ENCODE data around the gene RC3H2. TPM values are rescaled to one million over a fixed set of nuclear protein-coding genes. Genes with fewer than 3 reads are reported as not detected.
A peak's percentile ranks its signal among the peaks of the same experiment; 100 is the strongest.

RC3H2 gene
- total and polyA plus RNA-seq, 2 of the 13 experiments (the other 11 are each of a cell fraction or from before 2014, with no cell fraction given), result 21.0 to 36.4 TPM

- TF ChIP-seq, protein P1, sequence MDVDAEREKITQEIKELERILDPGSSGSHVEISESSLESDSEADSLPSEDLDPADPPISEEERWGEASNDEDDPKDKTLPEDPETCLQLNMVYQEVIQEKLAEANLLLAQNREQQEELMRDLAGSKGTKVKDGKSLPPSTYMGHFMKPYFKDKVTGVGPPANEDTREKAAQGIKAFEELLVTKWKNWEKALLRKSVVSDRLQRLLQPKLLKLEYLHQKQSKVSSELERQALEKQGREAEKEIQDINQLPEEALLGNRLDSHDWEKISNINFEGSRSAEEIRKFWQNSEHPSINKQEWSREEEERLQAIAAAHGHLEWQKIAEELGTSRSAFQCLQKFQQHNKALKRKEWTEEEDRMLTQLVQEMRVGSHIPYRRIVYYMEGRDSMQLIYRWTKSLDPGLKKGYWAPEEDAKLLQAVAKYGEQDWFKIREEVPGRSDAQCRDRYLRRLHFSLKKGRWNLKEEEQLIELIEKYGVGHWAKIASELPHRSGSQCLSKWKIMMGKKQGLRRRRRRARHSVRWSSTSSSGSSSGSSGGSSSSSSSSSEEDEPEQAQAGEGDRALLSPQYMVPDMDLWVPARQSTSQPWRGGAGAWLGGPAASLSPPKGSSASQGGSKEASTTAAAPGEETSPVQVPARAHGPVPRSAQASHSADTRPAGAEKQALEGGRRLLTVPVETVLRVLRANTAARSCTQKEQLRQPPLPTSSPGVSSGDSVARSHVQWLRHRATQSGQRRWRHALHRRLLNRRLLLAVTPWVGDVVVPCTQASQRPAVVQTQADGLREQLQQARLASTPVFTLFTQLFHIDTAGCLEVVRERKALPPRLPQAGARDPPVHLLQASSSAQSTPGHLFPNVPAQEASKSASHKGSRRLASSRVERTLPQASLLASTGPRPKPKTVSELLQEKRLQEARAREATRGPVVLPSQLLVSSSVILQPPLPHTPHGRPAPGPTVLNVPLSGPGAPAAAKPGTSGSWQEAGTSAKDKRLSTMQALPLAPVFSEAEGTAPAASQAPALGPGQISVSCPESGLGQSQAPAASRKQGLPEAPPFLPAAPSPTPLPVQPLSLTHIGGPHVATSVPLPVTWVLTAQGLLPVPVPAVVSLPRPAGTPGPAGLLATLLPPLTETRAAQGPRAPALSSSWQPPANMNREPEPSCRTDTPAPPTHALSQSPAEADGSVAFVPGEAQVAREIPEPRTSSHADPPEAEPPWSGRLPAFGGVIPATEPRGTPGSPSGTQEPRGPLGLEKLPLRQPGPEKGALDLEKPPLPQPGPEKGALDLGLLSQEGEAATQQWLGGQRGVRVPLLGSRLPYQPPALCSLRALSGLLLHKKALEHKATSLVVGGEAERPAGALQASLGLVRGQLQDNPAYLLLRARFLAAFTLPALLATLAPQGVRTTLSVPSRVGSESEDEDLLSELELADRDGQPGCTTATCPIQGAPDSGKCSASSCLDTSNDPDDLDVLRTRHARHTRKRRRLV (CRISPR knock-in tag; IDR thresholded peaks at IDR 0.05), result peak; percentile 79; the same call in 1 of the 2 replicates
- no peak for TF ChIP-seq ZMYM2 (CRISPR knock-in tag; IDR thresholded peaks at IDR 0.05)
- no peak for TF ChIP-seq ZNF354B (CRISPR knock-in tag; IDR thresholded peaks at IDR 0.05)
- TF ChIP-seq, protein P2, sequence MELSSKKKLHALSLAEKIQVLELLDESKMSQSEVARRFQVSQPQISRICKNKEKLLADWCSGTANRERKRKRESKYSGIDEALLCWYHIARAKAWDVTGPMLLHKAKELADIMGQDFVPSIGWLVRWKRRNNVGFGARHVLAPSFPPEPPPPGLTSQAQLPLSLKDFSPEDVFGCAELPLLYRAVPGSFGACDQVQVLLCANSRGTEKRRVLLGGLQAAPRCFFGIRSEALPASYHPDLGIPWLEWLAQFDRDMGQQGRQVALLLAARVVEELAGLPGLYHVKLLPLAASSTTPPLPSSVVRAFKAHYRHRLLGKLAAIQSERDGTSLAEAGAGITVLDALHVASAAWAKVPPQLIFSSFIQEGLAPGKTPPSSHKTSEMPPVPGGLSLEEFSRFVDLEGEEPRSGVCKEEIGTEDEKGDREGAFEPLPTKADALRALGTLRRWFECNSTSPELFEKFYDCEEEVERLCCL (CRISPR knock-in tag; IDR thresholded peaks at IDR 0.05; ENCODE audit: borderline replicate concordance), result no peak
- TF ChIP-seq NR2C2 (CRISPR knock-in tag; IDR thresholded peaks at IDR 0.05; ENCODE audit: borderline replicate concordance), result peak; percentile 25; the same call in 1 of the 2 replicates
- TF ChIP-seq ZNF282 (IDR thresholded peaks at IDR 0.05; ENCODE audit: partially characterized antibody), result no peak
- TF ChIP-seq NFYB (CRISPR knock-in tag; IDR thresholded peaks at IDR 0.05), result peak; percentile 76
- no peak for TF ChIP-seq ZBTB21 (CRISPR knock-in tag; IDR thresholded peaks at IDR 0.05)
- no peak for TF ChIP-seq ZSCAN29 (CRISPR knock-in tag; conservative IDR thresholded peaks at IDR 0.05)
- TF ChIP-seq, protein P3, sequence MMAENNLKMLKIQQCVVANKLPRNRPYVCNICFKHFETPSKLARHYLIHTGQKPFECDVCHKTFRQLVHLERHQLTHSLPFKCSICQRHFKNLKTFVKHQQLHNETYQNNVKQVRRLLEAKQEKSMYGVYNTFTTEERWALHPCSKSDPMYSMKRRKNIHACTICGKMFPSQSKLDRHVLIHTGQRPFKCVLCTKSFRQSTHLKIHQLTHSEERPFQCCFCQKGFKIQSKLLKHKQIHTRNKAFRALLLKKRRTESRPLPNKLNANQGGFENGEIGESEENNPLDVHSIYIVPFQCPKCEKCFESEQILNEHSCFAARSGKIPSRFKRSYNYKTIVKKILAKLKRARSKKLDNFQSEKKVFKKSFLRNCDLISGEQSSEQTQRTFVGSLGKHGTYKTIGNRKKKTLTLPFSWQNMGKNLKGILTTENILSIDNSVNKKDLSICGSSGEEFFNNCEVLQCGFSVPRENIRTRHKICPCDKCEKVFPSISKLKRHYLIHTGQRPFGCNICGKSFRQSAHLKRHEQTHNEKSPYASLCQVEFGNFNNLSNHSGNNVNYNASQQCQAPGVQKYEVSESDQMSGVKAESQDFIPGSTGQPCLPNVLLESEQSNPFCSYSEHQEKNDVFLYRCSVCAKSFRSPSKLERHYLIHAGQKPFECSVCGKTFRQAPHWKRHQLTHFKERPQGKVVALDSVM (CRISPR knock-in tag; IDR thresholded peaks at IDR 0.05), result peak; percentile 74
- no peak for TF ChIP-seq SMARCE1 (IDR thresholded peaks at IDR 0.05; ENCODE audit: borderline replicate concordance)
- TF ChIP-seq ZNF337 (CRISPR knock-in tag; IDR thresholded peaks at IDR 0.05; ENCODE audit: borderline replicate concordance, low read depth), result no peak
- TF ChIP-seq SAP130 (CRISPR knock-in tag; IDR thresholded peaks at IDR 0.05; ENCODE audit: low read depth), result peak; percentile 71
- TF ChIP-seq ZBTB8A (CRISPR knock-in tag; IDR thresholded peaks at IDR 0.05; ENCODE audit: borderline replicate concordance, low read depth), result no peak
- TF ChIP-seq, protein P4, sequence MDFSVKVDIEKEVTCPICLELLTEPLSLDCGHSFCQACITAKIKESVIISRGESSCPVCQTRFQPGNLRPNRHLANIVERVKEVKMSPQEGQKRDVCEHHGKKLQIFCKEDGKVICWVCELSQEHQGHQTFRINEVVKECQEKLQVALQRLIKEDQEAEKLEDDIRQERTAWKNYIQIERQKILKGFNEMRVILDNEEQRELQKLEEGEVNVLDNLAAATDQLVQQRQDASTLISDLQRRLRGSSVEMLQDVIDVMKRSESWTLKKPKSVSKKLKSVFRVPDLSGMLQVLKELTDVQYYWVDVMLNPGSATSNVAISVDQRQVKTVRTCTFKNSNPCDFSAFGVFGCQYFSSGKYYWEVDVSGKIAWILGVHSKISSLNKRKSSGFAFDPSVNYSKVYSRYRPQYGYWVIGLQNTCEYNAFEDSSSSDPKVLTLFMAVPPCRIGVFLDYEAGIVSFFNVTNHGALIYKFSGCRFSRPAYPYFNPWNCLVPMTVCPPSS (IDR thresholded peaks at IDR 0.05), result no peak
- TF ChIP-seq ZNF704 (CRISPR knock-in tag; IDR thresholded peaks at IDR 0.05; ENCODE audit: borderline replicate concordance), result no peak
Measured at GRCh38 chr9:122940749-122941581, 35.8 kb upstream of the RC3H2 start, which contains the start of gene RABGAP1 (continued).
